Measurements from ENCODE around the gene RAB40AL.

RAB40AL gene

DNA sequence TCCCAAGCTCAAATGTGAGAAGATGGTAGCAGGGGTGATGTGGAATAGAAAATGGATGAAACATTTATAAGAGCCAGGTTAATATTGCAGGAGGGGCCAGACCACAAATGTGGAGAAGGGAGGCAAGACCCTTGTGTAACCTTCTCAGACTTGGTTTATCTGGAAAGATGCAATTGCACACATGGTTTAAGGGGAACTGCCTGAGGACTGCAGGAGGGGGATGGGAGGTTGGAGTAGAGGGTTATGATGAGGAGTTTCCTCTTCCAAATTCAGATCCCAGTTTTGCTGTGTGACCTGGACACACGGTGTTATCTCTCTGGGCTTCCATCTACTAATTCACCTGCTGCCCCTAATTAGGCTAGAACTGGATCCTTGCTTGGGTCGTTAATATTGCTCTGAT, 46.1 kb downstream of the RAB40AL start:
- no peak for DNase-seq (ENCODE audit: low read depth)

DNA sequence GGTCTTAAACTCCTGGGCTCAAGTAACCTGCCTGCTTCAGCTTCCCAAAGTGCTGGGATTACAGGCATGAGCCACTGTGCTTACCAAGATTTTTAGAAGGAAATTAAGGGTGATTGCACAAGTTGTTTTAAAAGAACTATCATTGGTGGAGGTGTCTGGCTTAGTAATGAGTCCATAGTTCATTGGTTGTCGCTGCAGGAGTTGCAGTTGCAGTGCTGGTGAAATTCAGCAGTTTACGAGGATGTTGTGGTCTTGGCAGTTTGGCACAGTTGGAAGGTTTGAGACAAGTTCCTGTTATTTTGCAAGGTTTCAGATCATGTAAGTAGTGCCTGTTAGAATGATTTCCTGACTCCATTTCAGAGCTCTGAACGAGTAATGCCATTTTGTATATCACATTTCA, 48.1 kb downstream of the RAB40AL start:
- no peak for DNase-seq (ENCODE audit: low read depth)
